OCI-LY1 (cell line): ENCODE measurements around the gene DDX19B.

Source experiments
- CTCF ChIP-seq: fragments of 200-600 bp; sonication (generic), shearing (Covaris generic); IDR thresholded peaks from 2 replicates; pipeline ENCODE4 v1.5.1; 2017; ENCODE audit warnings: mild to moderate bottlenecking, antibody characterized with exemption, low read length, moderate library complexity, mixed read lengths
- EZH2 ChIP-seq: fragments of 200-600 bp; sonication (generic), shearing (Covaris generic); IDR thresholded peaks from 2 replicates; pipeline ENCODE4 v1.8.0; 2017; ENCODE audit warnings: borderline replicate concordance, mixed run types, mild to moderate bottlenecking, antibody characterized with exemption, low read length, moderate library complexity, mixed read lengths

DNA sequence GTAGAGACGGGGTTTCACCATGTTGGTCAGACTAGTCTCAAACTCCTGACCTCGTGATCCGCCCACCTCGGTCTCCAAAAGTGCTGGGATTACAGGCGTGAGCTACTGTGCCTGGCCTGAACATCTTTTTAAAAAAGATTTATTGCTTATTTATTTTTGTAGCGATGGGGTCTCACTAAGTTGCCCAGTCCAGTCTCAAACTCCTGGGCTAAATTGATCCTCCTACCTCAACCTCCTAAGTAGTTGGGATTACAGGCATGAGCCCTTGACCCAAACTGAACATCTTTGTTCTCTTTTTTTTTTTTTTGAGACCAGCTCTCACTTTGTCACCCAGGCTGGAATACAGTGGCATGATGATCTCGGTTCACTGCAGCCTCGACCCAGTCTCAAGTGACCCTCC is 75.2 kb downstream of the DDX19B start:
- TF ChIP-seq CTCF = no peak
- TF ChIP-seq EZH2 = no peak
